GM18502 (cell line): ENCODE measurements around the gene IGSF11.
"Not testable (repeated sequence)": the region's sequence is repeated elsewhere in the genome, so short reads cannot be mapped to it uniquely, and the experiment has no call there.

Experiments
- ATAC-seq: cut with Tn5 transposase; IDR thresholded peaks from one replicate; pipeline ENCODE4 v1.9.1; 2021; ENCODE audit warnings: mild to moderate bottlenecking; ENCODE audit not compliant: unreplicated experiment, poor library complexity

Gene IGSF11, protein sequence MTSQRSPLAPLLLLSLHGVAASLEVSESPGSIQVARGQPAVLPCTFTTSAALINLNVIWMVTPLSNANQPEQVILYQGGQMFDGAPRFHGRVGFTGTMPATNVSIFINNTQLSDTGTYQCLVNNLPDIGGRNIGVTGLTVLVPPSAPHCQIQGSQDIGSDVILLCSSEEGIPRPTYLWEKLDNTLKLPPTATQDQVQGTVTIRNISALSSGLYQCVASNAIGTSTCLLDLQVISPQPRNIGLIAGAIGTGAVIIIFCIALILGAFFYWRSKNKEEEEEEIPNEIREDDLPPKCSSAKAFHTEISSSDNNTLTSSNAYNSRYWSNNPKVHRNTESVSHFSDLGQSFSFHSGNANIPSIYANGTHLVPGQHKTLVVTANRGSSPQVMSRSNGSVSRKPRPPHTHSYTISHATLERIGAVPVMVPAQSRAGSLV

DNA sequence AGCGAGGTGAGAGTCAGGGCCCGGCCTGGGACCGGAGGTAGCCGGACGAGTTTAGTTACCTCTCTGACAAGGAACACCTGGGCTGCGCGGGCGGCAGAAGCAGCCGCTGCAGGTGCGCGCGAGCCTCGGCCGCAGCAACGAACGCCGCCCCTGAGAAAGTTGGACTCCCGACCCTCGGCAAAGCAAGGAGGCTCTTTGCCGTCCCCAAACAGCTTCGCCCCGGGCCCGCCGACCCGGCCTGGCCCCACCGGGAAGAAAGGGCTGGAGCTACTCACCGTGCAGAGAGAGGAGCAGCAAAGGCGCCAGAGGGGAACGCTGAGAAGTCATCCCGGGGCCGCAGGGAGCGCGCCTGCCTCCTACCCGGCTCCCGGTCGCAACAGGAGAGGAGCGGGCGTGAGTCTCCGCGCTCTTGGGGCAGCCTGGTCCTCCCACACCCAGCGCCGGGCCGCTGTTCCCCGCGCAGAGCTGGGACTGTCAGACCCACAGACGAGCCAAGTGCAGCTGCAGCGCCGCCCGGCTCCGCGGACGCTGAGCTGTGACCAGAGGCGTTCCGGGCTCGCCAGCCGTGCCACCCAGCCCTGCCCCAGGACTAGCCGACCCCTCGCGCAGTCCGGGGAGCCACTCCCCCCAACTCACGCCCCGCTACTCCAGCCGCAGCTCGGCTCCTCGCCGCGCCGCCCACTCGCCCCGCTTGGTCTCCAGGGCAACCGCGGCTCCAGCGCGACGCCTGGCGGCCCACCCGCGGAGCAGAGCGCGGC is at the start of gene IGSF11:
Gene IGSF11, minus strand, starts transcription at position 591 of the 758 bp plus-strand sequence. Its CDS starts 264 bp downstream, at position 327.
- peak; percentile 98 for ATAC-seq

- no peak for ATAC-seq
Measured at GRCh38 chr3:119080364-119080763, 45.7 kb upstream of the IGSF11 start.

- no peak for ATAC-seq
Measured at GRCh38 chr3:119073258-119074001, 38.8 kb upstream of the IGSF11 start.

DNA sequence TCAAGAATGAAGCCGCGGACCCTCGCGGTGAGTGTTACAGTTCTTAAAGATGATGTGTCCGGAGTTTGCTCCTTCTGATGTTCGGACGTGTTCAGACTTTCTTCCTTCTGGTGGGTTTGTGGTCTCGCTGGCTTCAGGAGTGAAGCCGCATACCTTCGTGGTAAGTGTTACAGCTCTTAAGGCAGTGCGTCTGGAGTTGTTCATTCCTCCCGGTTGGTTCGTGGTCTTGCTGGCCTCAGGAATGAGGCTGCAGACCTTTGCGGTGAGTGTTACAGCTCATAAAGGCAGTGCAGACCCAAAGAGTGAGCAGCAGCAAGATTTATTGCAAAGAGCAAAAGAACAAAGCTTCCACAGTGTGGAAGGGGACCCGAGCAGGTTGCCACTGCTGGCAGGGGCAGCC is 37.8 kb upstream of the IGSF11 start:
- not testable (repeated sequence) for ATAC-seq

- ATAC-seq = no peak
Measured at GRCh38 chr3:119069725-119070124, 35.1 kb upstream of the IGSF11 start.

DNA sequence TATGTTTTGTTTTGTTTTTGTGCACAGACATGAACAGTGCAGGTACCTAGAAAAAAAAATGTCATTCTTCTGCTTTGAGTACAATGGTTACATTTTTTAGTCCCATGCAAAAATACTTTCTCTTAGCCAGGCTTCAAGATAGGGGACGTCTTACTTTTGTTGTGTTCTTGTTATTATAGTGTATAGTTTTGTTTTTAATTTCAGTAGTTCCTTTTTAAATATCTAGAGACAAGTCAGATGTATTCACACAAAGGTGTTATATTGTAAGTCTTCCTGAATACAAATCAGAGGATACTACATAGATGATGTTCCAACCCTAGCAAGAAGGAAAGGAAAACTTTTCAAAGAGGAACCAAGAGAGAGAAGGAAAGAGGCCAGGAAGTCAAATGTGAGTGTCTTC is 28.8 kb upstream of the IGSF11 start:
- no peak for ATAC-seq

- no peak for ATAC-seq
Measured at GRCh38 chr3:119062892-119063291, 28.2 kb upstream of the IGSF11 start.

GRCh38 chr3:119044593-119044992 is 9.9 kb upstream of the IGSF11 start:
- ATAC-seq = no peak

DNA sequence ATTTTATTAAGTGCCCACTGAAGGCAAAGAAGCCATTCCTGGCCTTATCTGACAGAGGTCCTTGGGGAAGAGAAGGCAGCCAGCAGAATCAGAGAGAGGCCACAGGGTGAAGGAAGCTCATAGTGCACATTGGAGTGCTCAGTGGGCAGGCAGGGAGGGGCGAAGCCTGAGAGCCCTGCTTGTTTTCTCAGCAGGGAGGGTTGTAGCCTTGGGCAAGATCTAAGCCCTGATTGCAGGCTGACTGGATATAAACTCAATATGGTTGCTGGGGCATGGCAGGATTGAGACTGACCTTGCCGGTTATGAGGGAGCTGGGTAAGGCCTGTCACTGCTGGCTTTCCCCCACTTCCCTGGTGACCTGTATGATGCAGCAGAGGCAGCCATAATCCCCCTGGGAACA is 7.5 kb upstream of the IGSF11 start:
- ATAC-seq = no peak

DNA sequence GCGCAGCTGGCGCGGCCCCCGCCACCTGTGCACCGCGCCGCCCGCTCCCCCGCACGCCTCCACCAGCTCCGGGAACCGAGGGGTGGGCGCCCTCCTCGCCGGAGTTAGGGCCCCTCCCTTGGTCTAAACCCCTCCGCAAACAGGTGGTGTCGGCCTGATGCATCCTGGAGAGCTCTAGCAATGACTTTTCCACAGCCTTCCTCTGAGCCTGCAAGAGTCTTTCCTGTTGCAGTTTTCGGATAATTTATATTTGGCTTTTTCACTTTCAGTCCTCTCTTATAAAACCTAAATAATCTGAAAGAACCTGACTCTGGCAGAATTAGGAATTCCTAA is 334 bp upstream of the IGSF11 start:
- no peak for ATAC-seq

DNA sequence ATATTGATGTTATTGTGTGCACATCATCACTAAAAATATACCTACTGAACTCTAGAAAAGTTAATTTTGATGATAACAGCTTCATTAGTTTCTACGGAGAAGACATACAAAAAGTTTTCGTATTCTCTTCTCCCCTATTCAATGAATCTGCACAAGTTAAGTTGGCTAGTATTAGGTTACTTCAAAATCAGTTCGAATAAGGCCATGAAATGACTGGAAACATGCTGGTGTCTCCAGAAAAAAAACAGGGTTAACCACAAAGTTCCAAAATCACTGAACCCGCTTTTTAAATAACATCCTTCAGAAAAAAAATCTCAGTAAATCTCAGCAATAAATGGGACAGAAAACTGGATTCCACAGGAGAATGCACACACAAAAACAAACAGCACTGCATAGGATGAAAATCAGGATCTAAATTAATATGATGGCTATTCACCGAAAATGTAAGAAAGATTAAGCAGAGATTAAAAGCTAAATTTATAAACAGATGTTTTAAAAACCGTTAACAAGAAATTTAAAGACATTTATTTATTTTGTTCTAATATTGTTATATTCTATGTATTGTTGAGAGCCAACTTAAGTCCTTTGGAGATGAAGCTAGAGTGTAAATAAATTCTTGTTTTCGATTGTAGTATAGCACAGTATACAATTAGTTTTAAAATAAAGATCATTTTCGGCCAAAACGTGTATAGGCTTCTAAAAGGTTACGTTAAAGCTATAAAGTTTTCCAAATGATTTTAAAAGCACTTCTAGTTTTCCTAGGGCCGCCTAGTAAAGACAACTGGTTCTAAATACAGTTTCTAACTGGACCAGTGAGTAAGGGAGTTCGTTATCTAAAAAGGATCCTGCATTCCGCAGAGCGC is 1.0 kb downstream of the IGSF11 start:
- ATAC-seq = no peak

DNA sequence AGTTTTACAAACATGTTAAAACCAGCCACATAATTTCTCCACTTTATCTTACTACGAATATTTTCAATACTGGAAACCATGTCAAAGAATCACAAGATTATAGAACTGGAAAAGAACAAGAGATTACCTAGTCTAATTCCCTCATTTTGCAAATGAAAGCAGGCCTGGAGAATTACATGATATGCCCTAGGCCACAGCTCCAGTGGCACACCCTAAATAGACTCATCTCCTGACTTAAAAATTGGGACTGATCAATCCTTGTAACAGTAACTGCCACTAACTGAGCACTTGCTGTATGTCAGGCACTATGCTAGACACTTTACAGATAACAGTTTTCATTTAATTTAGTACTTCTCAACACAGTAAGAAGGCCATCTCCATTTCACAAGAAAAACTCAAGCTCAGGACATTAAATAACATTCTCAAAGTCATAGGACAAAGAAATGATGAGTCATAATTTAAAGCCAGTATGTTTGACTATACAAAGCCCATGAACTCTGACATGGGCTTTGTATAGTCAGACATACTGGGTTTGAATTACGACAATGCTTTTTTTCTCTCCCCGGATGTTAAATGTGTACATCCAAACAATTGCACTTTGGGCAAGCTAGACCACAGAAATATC is 9.4 kb downstream of the IGSF11 start:
- no peak for ATAC-seq

GRCh38 chr3:119019767-119020518 is 14.7 kb downstream of the IGSF11 start:
- ATAC-seq = no peak

DNA sequence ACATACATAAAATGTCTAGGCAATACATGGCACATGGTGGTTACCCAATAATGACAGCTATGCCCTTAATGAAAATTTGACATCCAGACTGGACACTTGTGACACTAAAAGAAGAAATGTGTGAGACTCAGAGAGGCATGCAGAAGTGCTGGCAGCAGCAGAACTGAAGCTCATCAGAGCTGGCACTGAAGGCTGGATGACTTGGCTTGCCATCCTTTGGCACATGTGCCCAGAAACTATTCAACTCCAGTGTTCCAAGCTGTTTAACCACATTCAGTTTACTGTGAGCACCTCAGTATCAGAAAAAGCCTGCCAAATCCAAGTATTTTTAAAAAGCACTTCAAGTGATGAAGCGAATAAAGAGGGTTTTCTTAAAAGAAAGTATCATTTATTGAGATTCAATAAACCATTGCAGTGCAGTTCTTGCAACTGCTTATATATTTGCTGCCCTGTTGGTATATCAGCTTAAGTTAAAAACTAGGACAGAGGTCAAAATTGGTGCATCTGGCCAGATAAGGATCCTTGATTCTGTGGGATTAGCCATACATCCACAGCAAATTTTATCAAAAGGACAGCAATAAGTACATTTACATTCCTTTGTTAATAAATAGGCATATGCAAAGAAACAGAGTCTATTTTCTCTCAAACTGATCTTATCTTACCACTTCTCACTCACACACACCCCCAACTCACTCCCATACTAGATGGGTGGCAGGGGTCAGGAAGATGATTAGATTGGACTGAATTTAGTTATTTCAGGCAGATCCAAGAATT is 15.8 kb downstream of the IGSF11 start:
- ATAC-seq = no peak

GRCh38 chr3:119015942-119016341 is 18.7 kb downstream of the IGSF11 start:
- no peak for ATAC-seq

- ATAC-seq = no peak
Measured at GRCh38 chr3:119013951-119014350, 20.7 kb downstream of the IGSF11 start.

DNA sequence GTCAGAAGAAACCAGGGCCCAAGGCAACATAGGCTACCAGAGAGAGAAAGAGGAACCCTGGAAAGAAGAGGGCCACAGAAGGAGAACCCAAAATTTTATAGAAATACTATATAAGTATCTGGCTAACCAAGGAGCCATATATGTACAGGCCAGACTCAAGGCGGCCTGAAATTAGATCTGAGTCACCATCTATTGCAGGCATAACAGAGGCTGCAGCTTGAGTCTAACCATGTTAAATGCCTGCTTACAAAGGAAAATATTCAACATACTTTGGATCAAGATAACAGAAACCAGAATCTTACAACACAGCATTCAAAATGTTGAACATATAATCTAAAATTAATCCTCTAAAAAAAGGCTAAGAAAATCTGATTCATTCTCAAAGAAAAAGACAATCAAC is 23.1 kb downstream of the IGSF11 start:
- no peak for ATAC-seq

DNA sequence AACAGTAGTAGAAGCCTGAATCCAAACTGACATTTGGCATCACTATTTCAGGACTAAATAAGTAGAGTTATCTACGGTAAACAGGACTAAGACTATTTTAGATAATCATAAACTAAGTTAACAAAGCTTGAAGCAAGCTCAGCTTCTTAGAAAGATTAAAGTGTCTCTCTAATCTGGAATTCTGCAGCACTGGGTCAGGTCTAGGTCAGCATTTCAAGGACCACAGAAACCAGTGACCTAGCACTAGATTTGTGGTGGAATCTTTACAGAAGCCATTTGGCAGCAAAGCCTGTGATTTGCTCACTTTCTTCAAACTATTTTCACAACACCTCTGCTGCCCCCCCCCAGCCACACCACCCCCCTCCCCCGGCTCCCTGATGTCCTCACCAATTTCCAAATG is 37.5 kb downstream of the IGSF11 start:
- no peak for ATAC-seq
